MM.1S (cell line): ENCODE measurements around the gene FOXN1.

Source experiments
- CTCF ChIP-seq: fragments of 300-600 bp; sonication (generic); IDR thresholded peaks from 2 replicates; pipeline ENCODE4 v1.5.1; 2016; ENCODE audit warnings: antibody characterized with exemption, low read length, mixed read lengths
- EZH2 ChIP-seq: fragments of 300-600 bp; sonication (generic); optimal IDR thresholded peaks from 2 replicates; pipeline ENCODE3; 2017; ENCODE audit warnings: low read depth, mild to moderate bottlenecking, antibody characterized with exemption, low read length, mixed read lengths

DNA sequence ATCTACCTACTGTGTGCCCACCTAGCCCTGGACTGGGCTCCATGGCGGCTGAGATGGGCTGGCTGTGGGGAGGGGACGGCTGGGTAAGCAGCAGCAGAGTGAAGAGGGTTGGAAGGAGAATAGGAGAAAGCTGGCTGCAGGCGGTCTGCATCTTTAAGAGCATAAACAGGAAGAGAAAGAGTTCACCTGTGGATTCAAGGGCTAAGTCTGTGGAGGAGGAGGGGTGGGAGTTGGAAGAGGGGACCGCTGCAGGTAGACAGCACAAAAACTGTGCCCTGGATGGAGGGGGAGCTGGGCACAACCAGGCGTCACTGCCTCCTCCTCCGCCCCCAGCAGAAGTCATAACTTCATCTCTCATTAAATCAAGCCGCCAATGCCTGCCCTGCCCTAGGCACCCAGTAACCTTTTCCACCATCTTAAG lies 32.0 kb upstream of the FOXN1 start:
- TF ChIP-seq CTCF (no peak), EZH2 (no peak)
